BLaER1 (cell line): ENCODE measurements around the gene ALDH3B1.

ENCODE experiments used
- H3K27ac ChIP-seq: shearing (Covaris generic); formaldehyde crosslinking; 2 replicates; pipeline ENCODE4 v1.8.1; 2022
- H3K27me3 ChIP-seq: shearing (Covaris generic); formaldehyde crosslinking; 2 replicates; pipeline ENCODE4 v1.8.1; 2022
- H3K36me3 ChIP-seq: shearing (Covaris generic); formaldehyde crosslinking; 2 replicates; pipeline ENCODE4 v1.8.1; 2022
- H3K4me1 ChIP-seq: shearing (Covaris generic); formaldehyde crosslinking; 2 replicates; pipeline ENCODE4 v1.8.1; 2022
- H3K4me2 ChIP-seq: shearing (Covaris generic); formaldehyde crosslinking; 2 replicates; pipeline ENCODE4 v1.8.1; 2022
- H3K4me3 ChIP-seq: shearing (Covaris generic); formaldehyde crosslinking; 2 replicates; pipeline ENCODE4 v1.8.1; 2022
- H3K9ac ChIP-seq: shearing (Covaris generic); formaldehyde crosslinking; 2 replicates; pipeline ENCODE4 v1.8.1; 2022
- H3K9me3 ChIP-seq: shearing (Covaris generic); formaldehyde crosslinking; 2 replicates; pipeline ENCODE4 v1.8.1; 2022
- H4K20me1 ChIP-seq: shearing (Covaris generic); formaldehyde crosslinking; 2 replicates; pipeline ENCODE4 v1.8.1; 2022
- Cebpa-rat ChIP-seq: shearing (Covaris generic); IDR thresholded peaks from 2 replicates; pipeline ENCODE4 v1.8.1; 2022

The ALDH3B1 gene

DNA sequence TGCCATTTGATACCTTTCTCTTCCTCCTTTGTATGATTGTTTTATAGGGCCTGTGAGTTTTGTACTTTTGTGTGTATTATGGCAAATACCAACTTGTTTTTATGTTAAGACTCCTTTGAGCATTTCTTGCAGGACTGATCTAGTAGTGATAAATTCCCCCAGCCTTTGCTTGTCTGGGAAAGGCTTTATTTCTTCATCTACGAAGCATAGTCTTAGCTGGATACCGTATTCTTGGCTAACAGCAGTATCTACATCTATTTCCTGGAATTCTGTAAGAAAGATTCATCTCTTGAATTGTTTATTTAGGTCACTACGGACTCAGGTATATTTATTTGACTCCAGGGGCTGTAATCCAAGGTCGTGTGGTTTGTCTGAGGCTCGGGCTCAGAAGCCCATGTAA is 14.4 kb downstream of the ALDH3B1 start:
- no peak overlapping the region for H3K9ac ChIP-seq
- TF ChIP-seq Cebpa-rat: no peak
- peaks cover 34% of the 10 kb centered on the region; the same call in 1 of the 2 replicates for H3K36me3 ChIP-seq
- peak overlapping the region; percentile 53; the same call in 1 of the 2 replicates for H3K4me2 ChIP-seq
- H3K4me1 ChIP-seq: peaks cover 40% of the 10 kb centered on the region
- H3K4me3 ChIP-seq: no peak overlapping the region
- H3K9me3 ChIP-seq: 0 out of 2 replicates have a peak, but pooled peaks cover 4% of the 10 kb centered on the region
- no peaks in the 10 kb centered on the region for H4K20me1 ChIP-seq
- H3K27ac ChIP-seq: no peak overlapping the region
- no peaks in the 10 kb centered on the region for H3K27me3 ChIP-seq

GRCh38 chr11:68025047-68025446 is 14.9 kb downstream of the ALDH3B1 start:
- no peak overlapping the region for H3K27ac ChIP-seq
- H4K20me1 ChIP-seq: no peaks in the 10 kb centered on the region
- H3K9ac ChIP-seq: no peak overlapping the region
- no peaks in the 10 kb centered on the region for H3K27me3 ChIP-seq
- no peak overlapping the region for H3K4me3 ChIP-seq
- peaks cover 34% of the 10 kb centered on the region; the same call in 1 of the 2 replicates for H3K36me3 ChIP-seq
- H3K4me1 ChIP-seq: peaks cover 44% of the 10 kb centered on the region
- peak overlapping the region; percentile 53 for H3K4me2 ChIP-seq
- TF ChIP-seq Cebpa-rat: no peak
- H3K9me3 ChIP-seq: 0 out of 2 replicates have a peak, but pooled peaks cover 4% of the 10 kb centered on the region

GRCh38 chr11:68026391-68027105 is 16.4 kb downstream of the ALDH3B1 start:
- Histone ChIP-seq H3K4me1 (peaks cover 35% of the 10 kb centered on the region), H3K27ac (no peak overlapping the region), H4K20me1 (no peaks in the 10 kb centered on the region), H3K4me2 (no peak overlapping the region), H3K4me3 (no peak overlapping the region), H3K36me3 (peaks cover 34% of the 10 kb centered on the region; the same call in 1 of the 2 replicates), H3K9ac (no peak overlapping the region), H3K9me3 (0 out of 2 replicates have a peak, but pooled peaks cover 4% of the 10 kb centered on the region), H3K27me3 (no peaks in the 10 kb centered on the region)
- no peak for TF ChIP-seq Cebpa-rat

GRCh38 chr11:68027667-68028066 is 17.5 kb downstream of the ALDH3B1 start:
- no peak overlapping the region for H3K4me2 ChIP-seq
- no peak overlapping the region for H3K4me3 ChIP-seq
- no peaks in the 10 kb centered on the region for H4K20me1 ChIP-seq
- peaks cover 32% of the 10 kb centered on the region for H3K36me3 ChIP-seq
- H3K4me1 ChIP-seq: peaks cover 40% of the 10 kb centered on the region
- H3K27me3 ChIP-seq: no peaks in the 10 kb centered on the region
- H3K27ac ChIP-seq: no peak overlapping the region
- 0 out of 2 replicates have a peak, but pooled peaks cover 4% of the 10 kb centered on the region for H3K9me3 ChIP-seq
- no peak for TF ChIP-seq Cebpa-rat
- no peak overlapping the region for H3K9ac ChIP-seq

DNA sequence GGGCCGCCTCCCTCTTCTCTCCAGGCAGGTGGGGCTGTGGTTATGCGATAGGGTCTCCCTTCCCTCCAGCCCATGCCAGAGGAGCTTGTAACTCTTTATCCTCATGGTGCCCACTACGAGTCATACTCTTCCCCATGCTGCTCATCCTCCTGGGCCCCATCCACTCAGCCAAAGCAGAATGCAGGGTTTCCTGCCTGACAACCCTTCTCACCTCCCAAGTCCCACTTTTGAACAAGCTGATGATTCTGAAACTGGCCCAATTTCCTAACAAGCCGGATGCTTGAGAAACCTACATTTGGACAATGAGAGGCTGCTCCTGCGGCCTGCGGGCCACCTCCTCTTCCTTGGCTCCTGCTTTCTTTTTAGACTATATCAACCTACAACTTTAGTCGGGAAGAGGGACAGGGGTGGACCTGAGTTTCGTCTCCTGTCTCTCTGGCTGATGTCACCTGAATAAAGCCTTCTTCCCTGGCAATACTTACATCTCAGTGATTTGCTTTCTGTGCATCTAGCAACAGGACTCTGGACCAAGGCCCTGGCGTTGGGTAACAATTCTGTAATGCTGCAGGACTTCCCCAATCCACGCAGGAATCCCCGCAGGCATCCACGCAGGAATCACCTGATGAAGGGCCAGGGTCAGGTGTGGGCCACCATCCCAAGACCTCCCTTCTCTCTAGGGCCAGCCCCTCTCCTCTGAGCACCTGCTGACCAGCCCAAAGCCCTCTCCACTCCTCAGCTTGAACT is 18.8 kb downstream of the ALDH3B1 start:
- H3K9ac ChIP-seq: peak overlapping the region; percentile 89; the same call in 1 of the 2 replicates
- peak overlapping the region; percentile 82 for H3K4me2 ChIP-seq
- H4K20me1 ChIP-seq: no peaks in the 10 kb centered on the region
- H3K4me3 ChIP-seq: no peak overlapping the region
- no peak for TF ChIP-seq Cebpa-rat
- H3K4me1 ChIP-seq: peaks cover 40% of the 10 kb centered on the region
- peaks cover 45% of the 10 kb centered on the region for H3K36me3 ChIP-seq
- peak overlapping the region; percentile 69; the same call in 1 of the 2 replicates for H3K27ac ChIP-seq
- H3K27me3 ChIP-seq: no peaks in the 10 kb centered on the region
- H3K9me3 ChIP-seq: 0 out of 2 replicates have a peak, but pooled peaks cover 4% of the 10 kb centered on the region

DNA sequence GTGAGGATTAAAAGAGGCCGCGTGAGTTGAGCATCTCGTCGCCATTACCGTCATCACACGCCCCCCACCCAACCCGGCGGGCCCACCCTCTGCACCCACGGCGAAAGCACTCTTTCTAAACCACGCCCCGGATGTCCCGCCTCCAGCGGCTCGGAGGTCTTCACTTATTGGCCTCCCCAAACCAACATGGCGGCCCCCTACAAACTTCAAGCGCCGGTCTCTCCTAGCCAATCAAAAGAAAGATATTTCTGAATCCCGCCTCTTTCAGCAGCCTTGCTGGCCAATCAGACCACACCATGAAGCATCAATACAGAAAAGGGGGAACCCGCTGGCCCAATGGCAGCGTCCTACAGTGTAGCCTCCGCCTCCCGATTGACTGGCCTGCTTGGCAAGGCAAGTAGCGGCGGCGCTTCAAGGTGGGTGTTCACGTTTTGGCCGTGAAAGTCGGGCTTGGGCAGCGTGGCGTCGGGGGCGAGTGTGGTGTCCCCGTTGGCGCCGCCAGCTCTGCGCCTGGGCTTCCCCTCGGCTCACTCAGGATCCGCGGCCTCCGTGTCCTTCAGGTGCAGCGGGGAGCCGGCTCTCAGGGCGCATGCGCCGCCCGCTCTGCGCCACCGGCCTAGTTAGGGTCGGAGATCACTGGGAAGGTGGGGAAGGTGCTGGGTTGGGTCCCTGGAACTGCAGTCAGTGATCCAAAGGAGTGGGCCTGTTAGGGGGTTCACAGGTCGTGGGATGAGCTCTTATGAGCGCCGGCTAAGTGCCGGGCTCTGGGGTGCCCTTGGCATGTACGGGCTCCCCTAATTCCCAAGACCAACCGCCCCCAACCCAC is 20.4 kb downstream of the ALDH3B1 start, which contains the start of gene NDUFS8:
Gene NDUFS8 (plus strand): TSS at position 364 of the 826 bp plus-strand sequence. CDS start 1,471 bp downstream, outside the sequence.
- peaks cover 30% of the 10 kb centered on the region for H3K4me1 ChIP-seq
- no peaks in the 10 kb centered on the region for H3K9me3 ChIP-seq
- no peak for TF ChIP-seq Cebpa-rat
- H3K27me3 ChIP-seq: no peaks in the 10 kb centered on the region
- H3K27ac ChIP-seq: peak within 1 kb of the TSS; percentile 90
- peak within 1 kb of the TSS; percentile 90 for H3K4me2 ChIP-seq
- H3K36me3 ChIP-seq: peaks cover 49% of the 10 kb centered on the region
- H4K20me1 ChIP-seq: no peaks in the 10 kb centered on the region
- H3K4me3 ChIP-seq: peak within 1 kb of the TSS; percentile 86
- peak within 1 kb of the TSS; percentile 89 for H3K9ac ChIP-seq

DNA sequence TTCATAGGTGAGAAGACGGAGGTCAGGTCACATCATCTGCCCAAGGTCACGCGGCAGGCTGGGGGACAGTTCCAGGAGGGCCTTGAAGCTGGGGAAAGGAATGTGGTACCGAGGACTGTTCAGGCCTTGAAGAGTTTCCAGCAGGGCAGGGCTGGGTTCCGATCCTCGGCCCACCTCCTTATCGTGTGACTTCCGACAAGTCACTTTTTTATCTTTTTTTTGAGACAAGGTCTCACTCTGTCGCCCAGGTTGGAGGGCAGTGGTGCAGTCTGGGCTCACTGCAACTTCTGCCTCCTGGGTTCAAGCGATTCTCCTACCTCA is 21.0 kb downstream of the ALDH3B1 start:
- Histone ChIP-seq H3K9ac (peak overlapping the region; percentile 89), H3K36me3 (peaks cover 49% of the 10 kb centered on the region), H3K4me2 (peak overlapping the region; percentile 90), H3K27me3 (no peaks in the 10 kb centered on the region), H4K20me1 (no peaks in the 10 kb centered on the region), H3K27ac (peak overlapping the region; percentile 90), H3K9me3 (no peaks in the 10 kb centered on the region), H3K4me1 (peaks cover 29% of the 10 kb centered on the region), H3K4me3 (peak overlapping the region; percentile 86)
- TF ChIP-seq Cebpa-rat: no peak

DNA sequence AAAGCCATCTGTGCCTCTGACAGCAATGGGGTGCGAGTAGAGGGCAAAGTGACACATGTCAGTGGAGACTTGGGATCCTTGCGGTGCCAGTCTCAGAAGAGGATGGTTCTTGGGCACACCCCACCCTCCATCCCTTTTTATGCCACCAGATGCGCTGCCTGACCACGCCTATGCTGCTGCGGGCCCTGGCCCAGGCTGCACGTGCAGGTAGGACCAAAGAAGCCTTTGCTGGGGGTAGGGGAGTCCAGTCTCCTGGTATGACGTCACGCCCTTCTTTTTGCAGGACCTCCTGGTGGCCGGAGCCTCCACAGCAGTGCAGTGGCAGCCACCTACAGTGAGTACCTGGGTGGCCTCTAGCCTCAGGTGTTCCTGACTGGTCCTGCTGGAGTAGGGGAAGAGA is 21.9 kb downstream of the ALDH3B1 start:
- TF ChIP-seq Cebpa-rat: no peak
- peak overlapping the region; percentile 90 for H3K4me2 ChIP-seq
- H3K36me3 ChIP-seq: peaks cover 54% of the 10 kb centered on the region
- H3K4me1 ChIP-seq: peaks cover 36% of the 10 kb centered on the region
- no peaks in the 10 kb centered on the region for H3K27me3 ChIP-seq
- H3K9ac ChIP-seq: peak overlapping the region; percentile 89; the same call in 1 of the 2 replicates
- H4K20me1 ChIP-seq: no peaks in the 10 kb centered on the region
- no peak overlapping the region for H3K4me3 ChIP-seq
- H3K9me3 ChIP-seq: no peaks in the 10 kb centered on the region
- H3K27ac ChIP-seq: no peak overlapping the region

- no peaks in the 10 kb centered on the region for H3K9me3 ChIP-seq
- H3K4me3 ChIP-seq: no peak overlapping the region
- no peak for TF ChIP-seq Cebpa-rat
- H3K4me1 ChIP-seq: peaks cover 48% of the 10 kb centered on the region
- H3K4me2 ChIP-seq: no peak overlapping the region
- H3K27ac ChIP-seq: no peak overlapping the region
- H4K20me1 ChIP-seq: no peaks in the 10 kb centered on the region
- H3K27me3 ChIP-seq: no peaks in the 10 kb centered on the region
- peaks cover 43% of the 10 kb centered on the region for H3K36me3 ChIP-seq
- no peak overlapping the region for H3K9ac ChIP-seq
Observed at GRCh38 chr11:68032997-68033707, 23.0 kb downstream of the ALDH3B1 start.
